ENCODE measurements around the gene CEPT1. TPM values are rescaled to one million over a fixed set of nuclear protein-coding genes. Genes with fewer than 3 reads are reported as not detected.
A peak's percentile ranks its signal among the peaks of the same experiment; 100 is the strongest.

The CEPT1 gene
- total and polyA plus RNA-seq, 2 donors (not counting 3 experiments of a cell fraction or from before 2014, with no cell fraction given), result 13.6 to 29.1 TPM

DNA sequence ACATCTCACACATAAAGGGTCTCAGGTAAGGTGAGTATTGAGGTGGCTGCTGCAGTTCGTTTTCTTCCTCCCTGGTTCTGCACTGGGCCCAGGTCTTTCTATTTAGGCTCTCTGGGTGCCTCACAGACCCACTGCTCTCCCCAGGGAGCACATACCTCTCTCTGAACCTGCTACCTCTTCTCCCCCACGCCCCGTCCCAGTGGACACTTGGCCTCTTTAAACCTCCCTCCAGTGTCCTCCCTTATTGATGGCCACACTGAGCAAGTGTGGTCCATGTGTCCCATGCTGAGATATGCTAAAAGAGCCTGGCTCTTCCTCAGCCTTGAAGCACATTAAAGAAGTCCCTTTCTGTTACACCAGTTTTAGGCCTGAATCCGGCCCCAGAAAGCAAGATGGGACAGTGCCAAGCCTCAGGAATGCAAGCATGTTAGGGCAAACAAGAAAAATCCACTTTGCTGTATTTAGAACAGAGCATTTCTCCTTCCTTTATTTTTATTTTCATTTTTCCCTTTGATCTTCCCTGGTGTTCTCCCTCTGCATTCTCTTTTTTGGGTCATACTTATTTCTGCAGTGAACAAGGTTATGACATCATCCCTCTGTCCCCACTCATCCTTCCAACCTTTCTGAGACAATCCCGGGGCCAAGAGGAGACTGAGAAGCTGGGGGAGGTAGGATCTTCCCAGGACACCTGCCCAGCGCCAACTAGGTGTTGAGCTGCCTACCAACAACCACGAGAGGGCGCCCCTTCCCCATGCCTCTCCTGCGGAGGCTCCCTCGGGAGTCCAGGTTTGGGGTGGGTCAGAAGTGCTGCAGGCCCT is 82.5 kb downstream of the CEPT1 start:
- dilution Hi-C loops (cut with MboI; ENCODE audit: extremely low pct_ligation_motif_present, low sequenced_read_pairs) (no loop called here), intact Hi-C loops (cut with micrococcal nuclease) (loop anchor here (1.0 kb wide), 2 partner anchors 178 to 547 kb away; no protein-coding TSS in a partner anchor)
- BruUV-seq (replicated peaks), result no TSS peak
- Histone ChIP-seq H3K79me2 (ENCODE audit: control insufficient read depth, insufficient read depth, low read length) (no peaks in the 10 kb centered on the region), H3K4me1 (ENCODE audit: control insufficient read depth, extremely low read depth, insufficient read depth, low read length) (no peaks in the 10 kb centered on the region), H3K36me3 (ENCODE audit: control insufficient read depth in 2 of 2, extremely low read depth in 1 of 2, insufficient read depth in 2 of 2, low read length in 2 of 2) (no peaks in the 10 kb centered on the region), H4K20me1 (replicated peaks; ENCODE audit: control insufficient read depth, extremely low read depth, insufficient read depth, low read length) (no peaks in the 10 kb centered on the region), H3K27ac (ENCODE audit: insufficient read depth, low read depth, low read length) (no peak overlapping the region), H3K9me3 (replicated peaks; ENCODE audit: control insufficient read depth, insufficient read depth, low read length) (no peaks in the 10 kb centered on the region), H3K27me3 (ENCODE audit: control insufficient read depth in 2 of 2, insufficient read depth in 2 of 2, low read length in 2 of 2) (peaks cover 5 to 8% of the 10 kb centered on the region in 2 experiments), H3K9me1 (replicated peaks; ENCODE audit: control insufficient read depth, extremely low read depth, insufficient read depth, low read length) (no peaks in the 10 kb centered on the region), H3K9ac (replicated peaks; ENCODE audit: extremely low read depth, insufficient read depth, low read length) (no peak overlapping the region), H2AFZ (ENCODE audit: low read depth, low read length) (no peak overlapping the region), H3K4me3 (replicated peaks in 1 of 3; ENCODE audit: insufficient read depth in 1 of 3, low read depth in 1 of 3, low read length in 3 of 3) (no peak overlapping the region), H3K4me2 (ENCODE audit: insufficient read depth, low read length) (no peak overlapping the region)
- POLR2A ChIA-PET, result no interaction called here
- FAIRE-seq (peak; percentile 81), DNase-seq (ENCODE audit: low read depth, low spot score) (peak; percentile 56)
- CTCF ChIA-PET, result interaction anchor here (0.6 to 7.4 kb wide), 29 partner anchors 8 to 547 kb away, joined by 3 to 266 read pairs (median 5); partner anchors contain the start of genes ATP5PB and WDR77
- TF ChIP-seq, protein P1, sequence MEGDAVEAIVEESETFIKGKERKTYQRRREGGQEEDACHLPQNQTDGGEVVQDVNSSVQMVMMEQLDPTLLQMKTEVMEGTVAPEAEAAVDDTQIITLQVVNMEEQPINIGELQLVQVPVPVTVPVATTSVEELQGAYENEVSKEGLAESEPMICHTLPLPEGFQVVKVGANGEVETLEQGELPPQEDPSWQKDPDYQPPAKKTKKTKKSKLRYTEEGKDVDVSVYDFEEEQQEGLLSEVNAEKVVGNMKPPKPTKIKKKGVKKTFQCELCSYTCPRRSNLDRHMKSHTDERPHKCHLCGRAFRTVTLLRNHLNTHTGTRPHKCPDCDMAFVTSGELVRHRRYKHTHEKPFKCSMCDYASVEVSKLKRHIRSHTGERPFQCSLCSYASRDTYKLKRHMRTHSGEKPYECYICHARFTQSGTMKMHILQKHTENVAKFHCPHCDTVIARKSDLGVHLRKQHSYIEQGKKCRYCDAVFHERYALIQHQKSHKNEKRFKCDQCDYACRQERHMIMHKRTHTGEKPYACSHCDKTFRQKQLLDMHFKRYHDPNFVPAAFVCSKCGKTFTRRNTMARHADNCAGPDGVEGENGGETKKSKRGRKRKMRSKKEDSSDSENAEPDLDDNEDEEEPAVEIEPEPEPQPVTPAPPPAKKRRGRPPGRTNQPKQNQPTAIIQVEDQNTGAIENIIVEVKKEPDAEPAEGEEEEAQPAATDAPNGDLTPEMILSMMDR (IDR thresholded peaks at IDR 0.05; ENCODE audit: extremely low read depth in 1 of 2, insufficient read depth in 1 of 2, low read depth in 1 of 2, low read length in 2 of 2), result peak; percentile 80 to 97
- no peak for TF ChIP-seq FOS (IDR thresholded peaks at IDR 0.05; ENCODE audit: borderline replicate concordance, insufficient read depth, low read length)

DNA sequence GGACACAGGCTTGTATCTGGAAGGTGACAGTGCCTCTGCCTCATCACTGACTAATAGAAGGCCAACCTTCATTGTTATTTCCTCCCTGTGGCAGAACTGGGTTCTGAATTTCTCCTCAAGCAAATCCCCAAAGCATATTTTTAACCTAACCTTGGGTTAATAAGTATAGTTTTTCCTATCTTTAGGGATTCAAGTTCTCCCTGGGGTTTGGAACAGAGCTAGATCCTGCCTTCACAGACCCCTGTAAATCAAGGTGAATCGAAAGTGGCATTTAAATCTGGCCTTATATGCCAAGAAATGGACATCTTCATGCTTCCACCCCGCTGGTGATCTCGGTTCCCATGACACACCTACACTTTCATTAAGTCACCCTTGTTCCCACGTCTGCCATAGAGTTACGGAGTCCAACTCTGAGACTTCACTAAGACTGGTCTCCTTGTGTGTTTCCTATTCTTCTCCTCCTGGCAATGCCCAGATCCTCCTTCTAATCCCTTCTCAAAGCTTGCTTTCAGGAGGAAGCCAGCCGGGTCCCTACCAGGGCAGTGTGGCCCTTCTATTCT is 83.2 kb downstream of the CEPT1 start:
- Histone ChIP-seq H3K9me3 (replicated peaks; ENCODE audit: control insufficient read depth, insufficient read depth, low read length) (no peaks in the 10 kb centered on the region), H3K4me2 (ENCODE audit: insufficient read depth, low read length) (no peak overlapping the region), H2AFZ (ENCODE audit: low read depth, low read length) (no peak overlapping the region), H3K9me1 (replicated peaks; ENCODE audit: control insufficient read depth, extremely low read depth, insufficient read depth, low read length) (no peaks in the 10 kb centered on the region), H3K27me3 (ENCODE audit: control insufficient read depth in 2 of 2, insufficient read depth in 2 of 2, low read length in 2 of 2) (peaks cover 2 to 8% of the 10 kb centered on the region in 2 experiments), H3K4me3 (replicated peaks in 1 of 3; ENCODE audit: insufficient read depth in 1 of 3, low read depth in 1 of 3, low read length in 3 of 3) (no peak overlapping the region), H3K79me2 (ENCODE audit: control insufficient read depth, insufficient read depth, low read length) (no peaks in the 10 kb centered on the region), H4K20me1 (replicated peaks; ENCODE audit: control insufficient read depth, extremely low read depth, insufficient read depth, low read length) (no peaks in the 10 kb centered on the region), H3K4me1 (ENCODE audit: control insufficient read depth, extremely low read depth, insufficient read depth, low read length) (no peaks in the 10 kb centered on the region), H3K27ac (ENCODE audit: insufficient read depth, low read depth, low read length) (no peak overlapping the region), H3K36me3 (ENCODE audit: control insufficient read depth in 2 of 2, extremely low read depth in 1 of 2, insufficient read depth in 2 of 2, low read length in 2 of 2) (no peaks in the 10 kb centered on the region), H3K9ac (replicated peaks; ENCODE audit: extremely low read depth, insufficient read depth, low read length) (no peak overlapping the region)
- BruUV-seq (replicated peaks), result no TSS peak
- CTCF ChIA-PET, result interaction anchor here (0.7 to 7.4 kb wide), 28 partner anchors 9 to 546 kb away, joined by 3 to 266 read pairs (median 5); partner anchors contain the start of genes ATP5PB, DENND2D and WDR77
- TF ChIP-seq EZH2 (IDR thresholded peaks at IDR 0.05; ENCODE audit: borderline replicate concordance, low read depth, low read length, severe bottlenecking) (no peak), FOS (IDR thresholded peaks at IDR 0.05; ENCODE audit: borderline replicate concordance, insufficient read depth, low read length) (no peak), JUN (IDR thresholded peaks at IDR 0.05; ENCODE audit: borderline replicate concordance, insufficient read depth, insufficient read length, low read depth) (no peak), POLR2A (IDR thresholded peaks at IDR 0.05; ENCODE audit: low read depth, low read length) (no peak), POLR2AphosphoS5 (IDR thresholded peaks at IDR 0.05; ENCODE audit: insufficient read depth, low read depth, low read length) (no peak), MYC (IDR thresholded peaks at IDR 0.05; ENCODE audit: low read depth, low read length) (no peak), GATA2 (IDR thresholded peaks at IDR 0.05; ENCODE audit: insufficient read depth, insufficient read length, low read depth, low read length) (no peak)
- TF ChIP-seq, protein P2, sequence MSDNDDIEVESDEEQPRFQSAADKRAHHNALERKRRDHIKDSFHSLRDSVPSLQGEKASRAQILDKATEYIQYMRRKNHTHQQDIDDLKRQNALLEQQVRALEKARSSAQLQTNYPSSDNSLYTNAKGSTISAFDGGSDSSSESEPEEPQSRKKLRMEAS (IDR thresholded peaks at IDR 0.05; ENCODE audit: insufficient read depth, insufficient read length), result no peak
- TF ChIP-seq, protein P1 (IDR thresholded peaks at IDR 0.05; ENCODE audit: extremely low read depth in 1 of 2, insufficient read depth in 1 of 2, low read depth in 1 of 2, low read length in 2 of 2), result no peak
- dilution Hi-C loops (cut with MboI; ENCODE audit: extremely low pct_ligation_motif_present, low sequenced_read_pairs) (no loop called here), intact Hi-C loops (cut with micrococcal nuclease) (loop anchor here (1.0 kb wide), 2 partner anchors 177 to 546 kb away; no protein-coding TSS in a partner anchor)
- DNase-seq (ENCODE audit: low read depth, low spot score) (no peak), FAIRE-seq (no peak)
- POLR2A ChIA-PET, result no interaction called here

Measured in endothelial cell of umbilical vein (primary cell).